GM19239 (cell line): Measurements from ENCODE around the gene CORIN.
A peak's percentile ranks its signal among the peaks of the same experiment; 100 is the strongest.

Experiments
- DNase-seq: peaks from one replicate; pipeline ENCODE4 v3.0.0; 2011; ENCODE audit warnings: low spot score; ENCODE audit not compliant: insufficient read length
- FAIRE-seq: peaks from 2 replicates; lab custom pipeline; 2011; peaks lifted over from hg19 to GRCh38; lab: Jason Lieb, UNC

CORIN gene, protein sequence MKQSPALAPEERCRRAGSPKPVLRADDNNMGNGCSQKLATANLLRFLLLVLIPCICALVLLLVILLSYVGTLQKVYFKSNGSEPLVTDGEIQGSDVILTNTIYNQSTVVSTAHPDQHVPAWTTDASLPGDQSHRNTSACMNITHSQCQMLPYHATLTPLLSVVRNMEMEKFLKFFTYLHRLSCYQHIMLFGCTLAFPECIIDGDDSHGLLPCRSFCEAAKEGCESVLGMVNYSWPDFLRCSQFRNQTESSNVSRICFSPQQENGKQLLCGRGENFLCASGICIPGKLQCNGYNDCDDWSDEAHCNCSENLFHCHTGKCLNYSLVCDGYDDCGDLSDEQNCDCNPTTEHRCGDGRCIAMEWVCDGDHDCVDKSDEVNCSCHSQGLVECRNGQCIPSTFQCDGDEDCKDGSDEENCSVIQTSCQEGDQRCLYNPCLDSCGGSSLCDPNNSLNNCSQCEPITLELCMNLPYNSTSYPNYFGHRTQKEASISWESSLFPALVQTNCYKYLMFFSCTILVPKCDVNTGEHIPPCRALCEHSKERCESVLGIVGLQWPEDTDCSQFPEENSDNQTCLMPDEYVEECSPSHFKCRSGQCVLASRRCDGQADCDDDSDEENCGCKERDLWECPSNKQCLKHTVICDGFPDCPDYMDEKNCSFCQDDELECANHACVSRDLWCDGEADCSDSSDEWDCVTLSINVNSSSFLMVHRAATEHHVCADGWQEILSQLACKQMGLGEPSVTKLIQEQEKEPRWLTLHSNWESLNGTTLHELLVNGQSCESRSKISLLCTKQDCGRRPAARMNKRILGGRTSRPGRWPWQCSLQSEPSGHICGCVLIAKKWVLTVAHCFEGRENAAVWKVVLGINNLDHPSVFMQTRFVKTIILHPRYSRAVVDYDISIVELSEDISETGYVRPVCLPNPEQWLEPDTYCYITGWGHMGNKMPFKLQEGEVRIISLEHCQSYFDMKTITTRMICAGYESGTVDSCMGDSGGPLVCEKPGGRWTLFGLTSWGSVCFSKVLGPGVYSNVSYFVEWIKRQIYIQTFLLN

DNA sequence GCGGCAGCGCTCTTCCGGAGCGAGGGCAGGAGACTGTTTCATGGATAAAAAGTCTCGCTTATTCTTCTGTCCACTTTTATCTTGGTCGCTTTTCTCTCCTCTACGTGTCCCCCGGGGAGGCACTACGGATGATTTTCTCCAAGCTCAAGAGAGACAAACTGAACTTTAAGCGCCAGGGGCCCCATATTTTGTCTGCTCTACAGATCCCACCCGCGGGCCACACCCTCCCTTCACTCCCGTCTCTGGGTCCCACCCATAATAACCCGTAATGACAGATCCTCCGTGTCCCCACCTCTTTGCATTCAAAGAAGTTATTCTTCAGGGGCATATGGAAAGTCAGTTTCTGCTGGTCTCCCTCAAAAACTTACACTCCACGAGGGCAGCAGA lies at the start of gene CORIN:
Gene CORIN (minus strand): TSS at position 160 of the 387 bp plus-strand sequence. CDS start 118 bp downstream, at position 42.
- FAIRE-seq: no peak
- no peak for DNase-seq

DNA sequence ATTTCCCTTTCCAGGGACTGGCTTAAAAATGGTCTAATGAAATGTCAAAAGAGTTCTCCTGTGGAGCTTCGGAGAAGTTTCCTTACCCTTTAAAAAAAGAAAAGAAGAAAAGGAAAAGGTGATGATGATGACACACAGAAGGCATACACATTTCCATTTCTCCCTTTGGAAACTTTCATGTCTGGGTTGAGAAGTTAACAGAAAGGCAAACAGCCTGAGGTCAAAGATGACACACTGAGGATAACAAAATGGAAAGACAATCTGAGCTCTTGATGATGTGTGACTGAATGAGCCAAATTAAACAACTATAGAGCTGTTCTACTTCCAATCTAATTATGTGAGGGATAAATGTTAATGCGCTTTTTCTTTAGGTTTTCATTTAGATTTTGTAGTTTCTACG lies 44.4 kb upstream of the CORIN start:
- FAIRE-seq (peak; percentile 74), DNase-seq (no peak)

DNA sequence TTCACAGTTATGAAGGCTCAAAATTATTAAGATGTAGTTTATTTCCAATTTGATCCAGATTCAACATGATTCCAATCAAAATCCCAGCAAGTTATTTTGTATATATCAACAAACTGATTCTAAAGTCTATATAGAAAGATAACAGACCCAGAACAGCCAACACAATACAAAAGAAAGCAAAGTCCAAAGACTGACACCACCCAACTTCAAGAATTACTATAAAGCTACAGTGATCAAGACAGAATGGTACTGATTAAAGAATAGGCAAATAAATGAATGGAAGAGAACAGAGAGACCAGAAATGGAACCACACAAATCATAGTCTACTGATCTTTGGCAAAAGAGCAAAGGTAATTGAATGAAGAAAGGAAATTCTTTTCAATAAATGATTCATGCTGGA lies 41.6 kb upstream of the CORIN start:
- DNase-seq: no peak

DNA sequence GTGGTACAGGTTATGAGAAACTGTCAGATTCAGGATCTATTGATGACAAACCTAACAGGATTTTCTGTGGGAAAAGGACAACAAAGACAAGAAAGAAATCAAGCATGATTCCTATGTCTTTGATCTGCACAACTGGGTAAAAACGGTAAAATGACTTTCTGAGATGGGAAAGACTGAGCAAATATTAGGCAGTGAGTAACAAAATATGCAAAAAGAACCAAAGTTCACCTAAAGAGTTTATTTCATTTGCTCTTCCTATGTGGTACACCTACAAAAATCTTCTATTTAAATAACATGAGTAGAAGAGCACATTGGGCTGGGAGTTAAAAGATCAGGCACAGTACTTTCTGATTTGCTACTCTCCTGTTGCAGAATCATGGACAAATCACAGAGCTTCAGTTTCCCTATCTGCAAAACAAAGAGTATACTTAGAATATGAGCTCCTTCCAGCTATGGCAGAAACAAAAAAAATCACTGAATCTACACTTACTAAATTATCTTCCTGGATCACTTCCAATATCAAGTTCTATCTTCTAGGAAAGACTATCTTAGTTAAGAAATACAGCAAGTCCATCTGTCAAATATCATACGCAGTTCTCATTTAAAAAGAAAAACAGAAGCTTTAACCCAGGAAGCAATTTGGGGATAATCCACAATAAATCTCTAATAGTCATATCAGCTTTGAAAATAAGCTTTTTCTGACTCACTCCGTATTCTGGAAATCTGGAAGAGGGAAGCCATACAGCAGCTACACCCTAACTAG lies 39.1 kb upstream of the CORIN start:
- DNase-seq (no peak), FAIRE-seq (no peak)

More for the DNA sequence above, 41.6 kb upstream of the CORIN start:
- no peak for FAIRE-seq

DNA sequence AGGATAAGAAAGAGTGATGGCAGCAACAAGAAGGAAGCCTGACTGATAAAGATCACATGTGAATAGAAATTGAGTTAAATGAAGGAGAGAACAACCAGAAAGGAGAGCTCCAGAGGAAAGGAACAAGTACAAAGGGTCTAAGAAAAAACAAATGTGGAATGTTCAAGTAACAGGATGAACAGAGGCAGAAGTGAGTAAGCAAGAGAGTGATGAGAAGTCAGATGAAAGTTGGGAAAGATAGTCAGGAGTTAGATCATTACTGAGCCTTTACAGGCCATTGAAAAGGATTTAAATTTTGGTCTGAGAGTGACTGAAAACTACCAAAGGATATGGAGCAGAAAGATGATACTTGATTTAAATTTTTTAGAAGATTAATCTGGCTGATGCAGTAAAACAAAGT lies 38.4 kb upstream of the CORIN start:
- DNase-seq (no peak), FAIRE-seq (no peak)

DNA sequence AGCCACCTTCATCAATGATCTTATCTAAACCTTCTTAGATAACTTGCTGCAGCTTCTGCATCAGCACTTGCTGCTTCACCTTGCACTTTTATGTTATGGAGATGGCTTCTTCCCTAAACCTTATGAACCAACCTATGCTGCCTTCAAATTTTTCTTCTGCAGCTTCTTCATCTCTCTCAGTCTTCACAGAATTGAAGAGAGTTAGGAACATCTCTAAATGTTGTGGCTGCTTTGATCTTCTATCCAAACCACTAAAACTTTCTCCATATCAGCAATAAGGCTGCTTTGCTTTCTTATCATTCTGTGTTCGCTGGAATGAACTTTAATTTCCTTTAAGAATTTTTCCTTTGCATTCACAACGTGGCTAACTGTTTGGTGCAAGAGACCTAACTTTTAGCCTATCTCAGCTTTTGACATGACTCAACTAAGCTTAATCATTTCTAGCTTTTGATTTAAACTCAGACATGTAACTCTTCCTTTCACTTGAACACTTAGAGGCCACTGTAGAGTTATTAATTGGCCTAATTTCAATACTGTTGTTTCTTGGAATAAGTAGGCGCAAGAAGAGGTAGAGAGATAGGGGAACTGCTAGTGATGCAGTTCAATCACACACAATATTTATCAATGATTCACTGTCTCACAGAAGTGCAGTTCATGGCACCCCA lies 36.1 kb upstream of the CORIN start:
- FAIRE-seq (peak; percentile 66), DNase-seq (no peak)

DNA sequence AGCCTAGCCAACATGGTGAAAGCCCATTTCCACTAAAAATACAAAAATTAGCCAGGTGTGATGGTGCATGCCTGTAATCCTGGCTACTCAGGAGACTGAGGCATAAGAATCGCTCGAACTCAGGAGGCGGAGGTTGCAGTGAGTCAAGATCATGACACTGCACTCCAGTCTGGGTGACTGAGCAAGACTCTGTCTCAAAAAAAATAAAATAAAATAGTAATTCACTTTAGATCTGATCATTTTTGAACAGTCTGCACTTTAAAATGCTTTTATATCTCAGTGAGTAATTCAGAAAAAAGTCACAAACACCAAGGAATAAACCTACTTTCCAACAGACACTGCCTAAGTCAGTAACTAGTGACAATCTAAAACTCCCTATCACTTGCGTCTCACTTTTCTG lies 25.6 kb upstream of the CORIN start:
- DNase-seq (no peak), FAIRE-seq (no peak)

DNA sequence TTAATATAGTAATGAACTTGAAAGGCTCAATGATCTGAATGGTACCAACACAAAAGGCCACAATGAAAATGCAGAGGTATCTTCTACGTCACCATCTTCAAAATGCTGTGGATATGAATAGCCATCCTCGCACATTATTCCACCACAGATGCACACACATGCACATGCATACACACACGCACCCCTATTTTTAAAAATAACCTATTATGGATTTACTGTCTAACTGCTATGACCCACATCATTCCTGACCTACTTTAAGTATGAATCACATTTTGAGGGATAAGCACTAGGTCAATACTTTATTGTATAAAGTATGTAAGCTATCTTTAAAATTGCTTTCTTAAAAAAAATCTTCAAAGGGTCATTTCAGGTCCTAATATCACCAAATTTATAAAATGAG lies 24.4 kb upstream of the CORIN start:
- FAIRE-seq (no peak), DNase-seq (no peak)

DNA sequence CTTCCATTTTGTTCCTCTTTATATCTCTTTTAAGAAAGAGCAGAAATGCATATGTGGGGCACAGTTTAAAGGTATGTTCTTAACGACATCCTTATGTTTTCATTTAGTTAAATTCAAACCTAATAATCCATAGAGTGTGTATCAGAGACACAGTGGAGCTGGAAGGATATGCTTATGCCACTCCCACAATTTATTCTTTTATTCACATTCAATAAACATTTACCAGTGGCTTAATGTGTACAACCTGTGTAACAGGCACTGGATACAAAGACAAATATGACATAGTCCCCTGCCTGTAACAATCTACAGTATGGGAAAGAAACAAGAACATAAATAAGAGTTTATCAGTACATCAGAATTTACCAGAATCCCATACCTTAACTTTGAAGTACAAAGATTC lies 22.4 kb upstream of the CORIN start:
- DNase-seq (no peak), FAIRE-seq (no peak)

DNA sequence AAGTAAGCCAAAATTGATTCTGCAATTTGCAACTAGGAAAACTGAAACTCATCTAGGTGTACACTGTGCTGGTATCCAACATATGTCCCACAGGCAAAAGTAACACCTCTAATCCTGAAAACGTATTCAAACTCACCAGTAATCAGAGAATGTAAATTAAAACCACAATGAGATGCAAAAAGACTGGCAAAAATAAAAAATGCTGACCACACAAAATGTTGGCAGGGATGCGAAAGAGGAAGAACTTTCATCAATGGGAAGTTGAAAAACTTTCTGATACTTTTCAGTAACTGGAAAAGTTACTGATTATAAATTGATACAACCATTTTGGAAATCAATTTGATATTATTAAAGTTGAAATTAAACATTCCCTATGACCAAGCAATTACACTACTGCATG lies 20.1 kb upstream of the CORIN start:
- peak; percentile 45 for FAIRE-seq
- no peak for DNase-seq

DNA sequence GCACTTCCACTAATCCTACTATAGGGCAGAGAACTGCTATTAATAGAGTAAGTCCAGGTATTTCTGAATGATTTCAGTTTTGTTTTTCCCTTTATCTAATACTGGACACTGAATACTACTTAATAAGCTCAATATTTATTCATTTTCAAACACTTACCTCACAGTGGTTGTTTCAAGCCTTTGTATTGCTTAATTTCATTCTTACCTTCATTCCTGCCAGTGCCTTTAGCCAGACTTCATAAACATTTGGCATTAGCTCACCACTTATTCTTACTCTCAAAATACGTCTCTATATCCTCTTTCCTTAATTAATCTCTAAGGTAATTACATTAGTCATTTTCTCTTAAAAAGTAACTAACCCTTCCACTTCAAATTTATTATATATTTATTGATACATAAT lies 18.8 kb upstream of the CORIN start:
- FAIRE-seq (no peak), DNase-seq (no peak)

DNA sequence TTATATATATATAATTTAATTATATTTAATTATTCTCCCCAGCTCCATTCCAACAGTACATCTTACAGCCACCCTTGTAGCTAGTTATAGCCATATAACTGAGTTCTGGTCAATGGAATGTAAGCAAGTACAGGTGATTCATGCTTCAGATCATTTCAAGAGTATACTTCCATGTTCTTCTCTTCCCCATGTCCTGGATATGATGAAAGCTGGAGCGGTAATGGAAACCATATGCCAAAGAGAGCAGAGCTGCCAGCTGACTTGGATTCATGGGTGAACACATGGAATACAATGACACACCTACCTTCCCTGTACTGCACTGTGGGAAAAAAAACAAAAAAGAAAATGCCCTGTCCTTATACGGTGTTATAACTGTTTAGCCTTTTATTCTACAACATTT lies 17.5 kb upstream of the CORIN start:
- FAIRE-seq (no peak), DNase-seq (no peak)

DNA sequence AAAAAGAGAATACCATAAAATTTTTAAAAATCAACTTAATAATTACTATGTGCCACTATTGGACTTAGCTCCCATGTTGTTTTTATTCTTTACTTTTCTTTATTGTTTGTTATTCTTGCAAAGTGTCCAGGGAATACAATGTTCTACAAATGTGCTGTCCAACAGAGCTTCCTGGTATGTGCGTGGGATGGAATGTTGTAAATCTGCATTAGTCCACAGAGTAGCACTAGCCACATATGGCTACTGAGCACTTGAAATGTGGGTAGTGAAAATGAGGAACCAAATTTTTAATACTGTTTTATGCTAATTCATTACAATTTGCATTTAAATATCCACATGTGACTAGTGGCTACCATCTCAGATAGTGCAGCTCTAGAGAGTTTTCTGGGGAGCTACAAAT lies 14.3 kb upstream of the CORIN start:
- DNase-seq (no peak), FAIRE-seq (no peak)

DNA sequence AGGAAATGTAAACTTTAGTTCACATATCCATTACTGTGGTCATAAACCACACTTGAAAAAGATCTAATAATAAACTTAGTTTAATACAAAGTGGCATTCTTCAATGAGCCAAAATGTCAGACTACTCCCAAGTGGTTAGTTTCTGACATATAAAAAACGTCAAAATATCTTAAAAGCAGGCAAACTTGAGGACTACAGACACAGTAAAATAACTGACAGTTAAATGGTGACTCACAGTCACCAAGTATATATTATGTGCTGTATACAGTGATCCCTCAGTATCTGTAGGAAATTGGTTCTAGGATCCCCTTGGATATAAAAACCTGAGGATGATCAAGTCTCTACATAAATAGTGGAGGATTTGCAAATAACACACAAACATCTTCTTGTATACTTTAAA lies 11.6 kb upstream of the CORIN start:
- FAIRE-seq (no peak), DNase-seq (no peak)

DNA sequence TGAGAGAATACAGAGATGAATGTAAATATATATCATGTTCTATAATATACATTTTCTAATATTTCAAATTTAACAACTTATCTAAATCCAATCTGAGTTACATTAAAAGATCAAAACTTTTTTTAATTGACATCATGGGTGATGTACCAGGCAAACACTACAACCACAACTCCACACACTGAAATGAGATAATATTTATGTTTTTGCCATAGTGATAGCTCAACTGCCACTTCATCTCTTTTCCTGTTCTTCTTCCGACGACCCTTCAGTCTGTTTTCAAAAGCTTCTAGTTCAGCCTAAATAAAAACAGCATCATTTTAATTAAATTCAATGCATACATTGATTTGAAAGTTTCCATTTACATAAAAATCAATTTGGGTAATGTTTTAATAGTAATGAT lies 10.2 kb upstream of the CORIN start:
- no peak for FAIRE-seq

DNA sequence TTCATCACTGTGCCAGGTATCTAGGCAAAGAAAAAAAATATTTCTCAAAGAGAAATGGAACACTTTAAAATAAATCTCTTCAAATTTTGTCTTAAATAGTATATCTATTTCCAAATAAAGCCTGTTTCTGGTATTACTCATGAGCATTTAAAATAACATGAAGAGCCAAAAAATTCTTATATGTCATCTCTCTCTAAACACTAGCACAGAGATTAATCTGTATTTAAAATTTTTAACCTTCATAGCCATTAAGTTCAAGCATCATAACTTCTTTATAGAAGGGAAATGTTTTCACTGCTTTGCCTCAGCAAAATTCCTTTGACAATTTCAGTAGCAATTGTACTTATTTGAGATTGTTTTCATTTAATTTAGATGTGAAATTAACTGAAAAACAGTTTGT lies 5.1 kb upstream of the CORIN start:
- DNase-seq (no peak), FAIRE-seq (no peak)

More for the DNA sequence above, 10.2 kb upstream of the CORIN start:
- DNase-seq: no peak

DNA sequence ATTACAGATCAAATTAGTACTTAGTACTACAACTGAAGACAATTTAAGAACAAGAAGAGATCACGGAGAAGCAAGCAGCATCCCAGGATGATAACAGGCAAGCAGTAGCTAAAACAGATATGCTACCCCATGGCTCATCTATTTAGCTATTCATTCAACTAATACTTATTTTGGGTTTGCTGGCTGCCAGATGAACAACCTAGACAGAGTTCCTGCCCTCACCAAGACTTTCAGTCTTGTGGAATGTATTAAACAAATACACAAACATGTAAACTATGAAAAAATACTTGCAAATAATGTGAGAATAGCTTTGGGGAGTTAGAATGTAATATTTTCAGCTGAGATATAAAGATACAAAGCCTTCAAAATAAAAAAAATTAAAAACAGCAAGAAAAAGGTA lies 2.4 kb upstream of the CORIN start:
- DNase-seq (no peak), FAIRE-seq (peak; percentile 63)

DNA sequence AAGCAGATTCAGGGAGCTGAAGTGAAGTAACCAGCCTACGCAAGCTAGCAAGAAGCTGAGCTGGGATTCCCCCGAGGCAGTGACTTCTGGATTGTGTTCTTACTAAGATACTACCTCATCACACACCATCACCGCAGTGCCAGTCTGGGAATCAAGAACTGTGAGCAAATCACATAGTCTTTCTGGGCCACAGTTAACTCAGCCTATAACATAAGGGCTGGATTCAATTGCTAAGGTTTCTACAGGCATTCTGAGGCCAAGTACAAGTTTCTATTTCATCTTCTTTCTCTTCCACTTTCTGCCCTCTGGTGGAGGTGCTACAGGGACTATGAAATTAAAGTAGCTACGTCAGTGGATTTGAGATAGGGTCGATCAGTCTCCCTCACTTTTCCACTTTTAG lies 1.4 kb upstream of the CORIN start:
- peak; percentile 84 for FAIRE-seq
- DNase-seq: no peak

DNA sequence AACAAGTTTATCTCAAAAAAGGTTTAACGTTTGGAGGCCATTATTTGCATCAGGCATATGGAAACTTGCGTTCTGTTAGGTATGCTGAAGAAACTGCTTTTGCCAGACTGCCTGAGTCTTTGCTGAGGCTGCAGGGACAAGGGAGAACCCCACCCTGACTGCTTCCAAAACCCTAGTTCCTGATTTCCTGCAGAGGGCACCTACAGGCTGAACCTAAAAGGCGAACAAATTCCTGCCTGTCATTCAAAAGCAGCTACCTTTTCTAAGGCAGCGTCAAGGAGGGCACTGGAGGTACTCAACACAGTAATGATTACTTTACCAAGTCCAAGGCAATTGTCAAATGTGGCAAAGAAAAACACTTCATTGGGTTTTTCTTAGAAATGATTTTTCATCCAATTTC lies 578 bp upstream of the CORIN start:
- DNase-seq: no peak
- FAIRE-seq: no peak
